ENCODE results near the gene GGN. TPM values are rescaled to one million over a fixed set of nuclear protein-coding genes. Genes with fewer than 3 reads are reported as not detected.

GGN gene
- total RNA-seq, 4 donors from 2014 or later: 0.13 TPM; not detected in 3

GRCh38 chr19:38375098-38375493 lies 12.7 kb downstream of the GGN start:
- DNase-seq (no peak), ATAC-seq (peak; percentile 4 to 14)
- intact Hi-C loops (cut with DNase I; ENCODE audit: low total_unique reads) (loop anchor here (5.0 to 10.0 kb wide), 3 partner anchors 457 to 1910 kb away; partner anchors contain the start of genes AKT2, ECH1 and ZFP36), in situ Hi-C loops (cut with MboI; ENCODE audit: low sequenced_read_pairs in 4 of 4) (loop anchor here in 1 of 4 donors (25.0 kb wide), 1 partner anchor 462 kb away; the partner anchor contains the start of genes ECH1 and HNRNPL)
- no peak for TF ChIP-seq POLR2A (IDR thresholded peaks at IDR 0.05)
- TF ChIP-seq CTCF (IDR thresholded peaks at IDR 0.05 in 4 of 5, conservative IDR thresholded peaks at IDR 0.05 in 1 of 5): no peak
- peaks cover 0 to 33% of the 10 kb centered on the region in 2 donors for H3K36me3 ChIP-seq
- no peaks in the 10 kb centered on the region for H3K9me3 ChIP-seq
- peak overlapping the region; percentile 91 to 99 (median 96) for H3K4me3 ChIP-seq
- peaks cover 16 to 25% of the 10 kb centered on the region in 2 donors for H3K4me1 ChIP-seq
- peak overlapping the region; percentile 97 to 100 (median 98) for H3K27ac ChIP-seq
- no peaks in the 10 kb centered on the region for H3K27me3 ChIP-seq

GRCh38 chr19:38374332-38375097 lies 13.3 kb downstream of the GGN start, which contains the start of gene PSMD8:
Gene PSMD8 (plus strand): TSS chr19:38374571. CDS start chr19:38374602, 31 bp downstream.
- H3K27ac ChIP-seq: peak within 1 kb of the TSS; percentile 97 to 100 (median 98)
- ATAC-seq (peak; percentile 81 to 88), DNase-seq (peak; percentile 99 to 100)
- H3K4me3 ChIP-seq: peak within 1 kb of the TSS; percentile 91 to 99 (median 96)
- H3K9me3 ChIP-seq: no peaks in the 10 kb centered on the region
- peaks cover 0 to 28% of the 10 kb centered on the region in 2 donors for H3K36me3 ChIP-seq
- in situ Hi-C loops (cut with MboI; ENCODE audit: low sequenced_read_pairs in 4 of 4): loop anchor here in 1 of 4 donors (25.0 kb wide), 1 partner anchor 463 kb away; the partner anchor contains the start of genes ECH1 and HNRNPL
- TF ChIP-seq POLR2A (IDR thresholded peaks at IDR 0.05) (peak; percentile 99), CTCF (IDR thresholded peaks at IDR 0.05 in 4 of 5, conservative IDR thresholded peaks at IDR 0.05 in 1 of 5) (peak in 3 of 5 experiments; percentile 6 to 34 (median 16))
- intact Hi-C loops (cut with DNase I; ENCODE audit: low total_unique reads): loop anchor here (1.0 to 10.0 kb wide), 4 partner anchors 38 to 1910 kb away; partner anchors contain the start of genes AKT2, ECH1 and ZFP36
- no peaks in the 10 kb centered on the region for H3K27me3 ChIP-seq
- peaks cover 16 to 25% of the 10 kb centered on the region in 2 donors for H3K4me1 ChIP-seq

- in situ Hi-C loops (cut with MboI; ENCODE audit: low sequenced_read_pairs in 4 of 4): no loop called here
Observed at GRCh38 chr19:38373907-38374331, 13.9 kb downstream of the GGN start.

GRCh38 chr19:38371081-38371480 lies 16.8 kb downstream of the GGN start:
- ATAC-seq (no peak), DNase-seq (no peak)
- TF ChIP-seq CTCF (IDR thresholded peaks at IDR 0.05 in 4 of 5, conservative IDR thresholded peaks at IDR 0.05 in 1 of 5) (no peak), POLR2A (IDR thresholded peaks at IDR 0.05) (no peak)
- in situ Hi-C loops (cut with MboI; ENCODE audit: low sequenced_read_pairs in 4 of 4): no loop called here
- Histone ChIP-seq H3K36me3 (no peaks in the 10 kb centered on the region), H3K27ac (no peak overlapping the region), H3K4me3 (no peak overlapping the region), H3K27me3 (peaks cover 0 to under 1% (median 0%) of the 10 kb centered on the region in 3 donors), H3K9me3 (no peaks in the 10 kb centered on the region), H3K4me1 (peaks cover 4 to 8% of the 10 kb centered on the region in 2 donors)
- intact Hi-C loops (cut with DNase I; ENCODE audit: low total_unique reads): loop anchor here (10.0 kb wide), 2 partner anchors 1034 to 1914 kb away; partner anchors contain the start of genes AKT2 and ZFP36

More at GRCh38 chr19:38373907-38374331, 13.9 kb downstream of the GGN start:
- H3K36me3 ChIP-seq: peaks cover 0 to 22% of the 10 kb centered on the region in 2 donors
- ATAC-seq (no peak), DNase-seq (no peak)
- no peaks in the 10 kb centered on the region for H3K9me3 ChIP-seq
- H3K4me1 ChIP-seq: peaks cover 16 to 25% of the 10 kb centered on the region in 2 donors
- H3K27ac ChIP-seq: peak overlapping the region; percentile 85 to 100 (median 98)
- H3K27me3 ChIP-seq: no peaks in the 10 kb centered on the region
- H3K4me3 ChIP-seq: peak overlapping the region; percentile 41 to 99 (median 69)
- intact Hi-C loops (cut with DNase I; ENCODE audit: low total_unique reads): loop anchor here (1.0 to 10.0 kb wide), 3 partner anchors 38 to 1911 kb away; partner anchors contain the start of genes AKT2 and ZFP36
- TF ChIP-seq CTCF (IDR thresholded peaks at IDR 0.05 in 4 of 5, conservative IDR thresholded peaks at IDR 0.05 in 1 of 5) (no peak), POLR2A (IDR thresholded peaks at IDR 0.05) (no peak)

Measured in gastrocnemius medialis (tissue), 4 donors.